ACHN (cell line): ENCODE results near the gene NECTIN1.

Experiments used
- DNase-seq: peaks from one replicate; pipeline ENCODE4 v3.0.0-alpha.2; 2015
- in situ Hi-C: cut with HindIII; loops from 2 replicates; pipeline ENCODE4 v1.10.0; 2017; ENCODE audit warnings: low sequenced_read_pairs, low pct_ligation_motif_present, low pct_unique_long_range_greater_than_20kb

Gene NECTIN1

DNA sequence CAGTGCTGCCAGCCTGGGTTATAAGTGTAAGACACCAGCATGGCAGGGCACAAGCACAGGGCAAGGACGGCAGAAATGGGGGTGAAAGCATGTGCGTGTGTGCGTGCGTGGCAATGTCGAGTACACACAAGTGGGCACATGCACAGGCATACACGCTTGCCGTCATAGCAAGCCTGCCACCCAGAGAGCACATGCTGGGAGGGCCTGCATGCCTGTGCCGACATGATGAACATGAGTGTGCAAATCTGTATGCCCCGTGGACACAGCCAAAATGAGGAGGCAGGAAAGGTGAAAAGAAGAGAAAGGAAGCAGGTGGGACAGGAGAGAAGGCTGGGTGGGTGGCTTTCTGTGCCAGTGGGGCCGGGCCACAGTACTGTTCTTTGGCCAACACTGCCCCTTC, 62.9 kb downstream of the NECTIN1 start:
- DNase-seq, result no peak
- in situ Hi-C loops, result no loop called here

DNA sequence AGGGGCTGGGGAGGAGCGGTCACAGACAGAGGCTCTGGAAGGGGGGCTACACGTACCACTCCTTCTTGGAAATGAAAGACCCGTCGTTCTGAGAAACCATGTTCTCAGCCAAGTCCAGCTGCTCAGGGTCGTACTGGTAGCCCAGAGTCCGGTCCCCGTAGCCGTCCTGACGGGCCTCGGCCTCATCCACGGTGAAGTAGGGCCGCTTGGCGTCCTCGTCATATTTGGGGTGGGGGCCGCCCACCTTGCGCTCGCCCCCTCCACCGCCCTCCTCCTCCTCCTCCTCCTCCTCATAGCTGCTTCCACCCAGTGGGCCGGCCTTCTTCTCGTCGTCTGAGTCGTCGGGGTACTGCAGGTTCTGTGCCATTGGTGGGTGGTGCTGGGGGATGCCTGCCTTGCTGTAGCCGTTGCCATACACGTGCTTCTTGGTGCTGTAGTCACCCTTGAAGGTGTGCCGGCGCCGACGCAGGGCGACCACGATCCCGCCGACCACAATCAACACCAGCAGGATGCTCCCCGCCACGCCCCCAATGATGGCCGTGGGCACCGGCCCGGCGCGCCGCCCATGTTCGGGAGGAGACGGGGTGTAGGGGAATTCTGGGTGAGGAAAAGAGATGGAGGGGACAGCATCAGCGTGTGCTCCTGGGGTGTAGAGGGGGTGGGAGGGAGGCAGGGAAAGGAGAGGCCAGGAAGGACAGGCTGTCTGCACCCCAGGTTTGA, 64.1 kb downstream of the NECTIN1 start:
- no peak for DNase-seq
- in situ Hi-C loops, result no loop called here

DNA sequence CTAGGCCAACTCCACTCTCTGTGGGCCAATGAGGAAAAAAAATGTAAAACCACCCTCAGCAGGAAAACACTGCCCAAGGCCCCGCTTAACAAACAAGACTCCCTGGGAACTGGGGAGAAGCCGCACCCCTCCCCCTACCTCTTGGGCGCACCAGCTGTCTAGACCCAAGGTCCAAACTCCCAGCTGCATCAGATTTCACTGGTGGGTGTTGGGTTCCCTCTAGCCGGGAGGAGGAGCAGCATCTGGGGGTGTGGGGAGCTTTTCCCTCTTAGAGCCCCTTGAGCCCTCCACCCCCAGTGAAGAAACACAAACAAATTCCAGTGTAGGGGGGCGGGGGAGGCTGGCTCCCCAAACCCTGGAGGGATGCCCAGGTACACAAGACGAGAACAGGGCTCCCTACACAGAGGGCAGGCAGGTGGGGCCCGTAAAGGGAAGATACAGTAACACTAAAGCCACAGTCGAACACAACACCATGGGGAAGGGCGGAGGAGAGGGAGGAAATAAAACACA, 64.9 kb downstream of the NECTIN1 start:
- no peak for DNase-seq
- in situ Hi-C loops, result no loop called here

DNA sequence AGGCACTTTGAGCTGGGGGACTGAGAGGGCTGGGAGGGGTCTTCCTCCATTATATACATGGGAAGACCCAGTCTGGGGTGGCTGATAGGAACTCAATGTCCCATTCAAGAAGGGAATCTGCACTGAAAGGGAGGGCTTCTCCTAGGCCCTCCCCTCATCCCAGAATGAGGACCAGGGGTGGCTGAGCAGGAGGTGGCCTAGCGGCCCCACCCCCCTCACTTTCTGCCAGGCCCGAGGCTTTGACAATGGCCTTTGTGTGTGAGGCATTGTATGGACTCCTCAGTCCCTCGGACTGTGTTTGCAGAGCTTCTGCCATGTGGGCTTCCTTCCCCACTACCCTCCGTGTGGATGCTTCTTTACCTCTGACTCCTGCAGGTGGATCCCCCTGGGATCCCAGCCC, 65.7 kb downstream of the NECTIN1 start:
- no peak for DNase-seq
- in situ Hi-C loops, result no loop called here

DNA sequence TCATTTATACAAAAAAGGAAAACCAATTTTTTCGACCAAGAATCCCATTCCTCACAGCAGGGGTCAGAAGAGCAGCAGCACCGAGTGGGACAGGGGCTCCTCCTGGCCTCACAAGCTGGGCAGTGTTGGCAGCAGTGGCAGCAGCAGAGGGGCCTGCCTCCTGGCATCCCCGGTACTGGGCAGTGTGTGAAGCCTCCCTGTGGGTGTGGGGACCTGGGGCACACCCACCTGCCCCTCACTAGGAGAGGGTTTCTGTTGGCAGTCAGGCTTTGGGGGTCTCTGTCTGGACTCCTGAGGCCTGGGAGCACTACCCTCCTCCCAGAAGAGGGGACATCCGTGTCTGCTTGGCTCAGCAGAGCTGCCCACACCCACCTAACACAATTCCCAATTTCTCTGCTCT, 67.8 kb downstream of the NECTIN1 start:
- DNase-seq, result no peak

DNA sequence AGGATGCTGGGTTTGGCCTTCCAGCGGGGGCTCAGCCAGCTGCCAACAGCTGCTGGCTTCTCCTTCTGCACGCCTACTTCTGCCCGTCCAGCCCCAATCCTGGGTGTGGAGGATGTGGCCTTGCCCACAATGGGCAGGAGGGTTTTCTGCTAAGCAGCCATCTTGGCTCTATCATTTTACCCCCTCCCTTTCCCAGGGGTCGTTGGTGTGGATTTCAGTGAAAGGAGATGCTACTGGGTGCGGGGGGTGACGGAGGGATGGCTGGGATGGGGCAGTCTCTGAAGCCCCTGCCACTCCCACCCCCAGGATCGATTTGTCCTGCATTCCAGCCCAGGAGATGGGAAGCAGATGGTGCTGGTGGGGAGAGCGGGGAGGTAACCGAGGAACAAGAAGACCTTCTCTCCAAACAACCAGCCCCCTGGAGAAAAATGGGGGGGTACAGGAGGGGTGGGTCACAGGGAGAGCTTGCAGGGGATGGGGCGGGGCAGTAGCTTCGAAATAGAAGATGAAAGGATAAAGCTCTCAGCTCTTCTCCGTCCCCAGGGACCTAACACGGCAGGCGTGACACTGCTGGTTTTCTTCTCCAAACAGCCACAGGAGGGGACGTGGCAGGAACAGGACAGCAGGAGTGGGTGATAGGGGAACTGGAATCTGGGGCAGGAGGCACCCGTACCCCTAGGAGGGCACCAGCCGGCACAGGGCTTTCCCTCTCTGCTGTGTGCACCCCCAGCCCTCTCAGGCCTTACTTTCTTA, 68.9 kb downstream of the NECTIN1 start:
- no peak for DNase-seq
- in situ Hi-C loops, result no loop called here

More for the DNA sequence above, 67.8 kb downstream of the NECTIN1 start:
- in situ Hi-C loops, result no loop called here

DNA sequence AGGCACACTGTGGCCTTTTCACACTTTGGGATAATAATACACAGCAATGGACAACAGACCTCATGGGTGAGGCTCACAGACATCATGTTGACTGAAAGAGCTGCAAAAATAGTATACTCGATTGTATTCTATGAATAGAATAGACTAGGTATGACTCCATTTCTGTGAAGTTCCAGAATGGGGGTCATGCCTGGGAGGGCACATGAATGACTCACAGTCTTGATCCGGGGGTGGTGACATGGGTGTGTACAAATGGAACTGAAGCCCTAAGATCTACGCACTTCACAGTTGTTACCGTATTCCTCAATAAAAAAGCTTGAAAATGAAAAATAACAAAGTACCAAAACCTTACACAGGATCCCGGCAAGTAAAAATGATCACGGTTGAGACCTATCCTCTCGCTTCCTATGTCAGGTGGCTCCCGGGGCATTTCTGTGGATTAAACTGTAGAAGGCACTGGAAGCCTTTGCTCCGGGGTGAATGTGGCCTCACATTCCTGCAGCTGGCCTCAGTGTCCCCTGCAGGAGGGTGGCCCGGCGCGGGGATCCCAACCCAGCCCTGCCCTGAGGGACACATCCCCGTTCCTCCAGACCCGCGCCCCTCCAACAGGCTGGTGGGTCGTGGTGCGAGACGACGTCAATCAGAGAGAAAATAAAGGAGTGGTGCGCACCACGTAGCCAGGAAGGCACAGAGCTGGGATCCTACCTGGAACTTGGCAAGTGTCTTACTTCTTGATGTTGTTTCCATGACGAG, 75.9 kb downstream of the NECTIN1 start:
- in situ Hi-C loops, result no loop called here
- no peak for DNase-seq

DNA sequence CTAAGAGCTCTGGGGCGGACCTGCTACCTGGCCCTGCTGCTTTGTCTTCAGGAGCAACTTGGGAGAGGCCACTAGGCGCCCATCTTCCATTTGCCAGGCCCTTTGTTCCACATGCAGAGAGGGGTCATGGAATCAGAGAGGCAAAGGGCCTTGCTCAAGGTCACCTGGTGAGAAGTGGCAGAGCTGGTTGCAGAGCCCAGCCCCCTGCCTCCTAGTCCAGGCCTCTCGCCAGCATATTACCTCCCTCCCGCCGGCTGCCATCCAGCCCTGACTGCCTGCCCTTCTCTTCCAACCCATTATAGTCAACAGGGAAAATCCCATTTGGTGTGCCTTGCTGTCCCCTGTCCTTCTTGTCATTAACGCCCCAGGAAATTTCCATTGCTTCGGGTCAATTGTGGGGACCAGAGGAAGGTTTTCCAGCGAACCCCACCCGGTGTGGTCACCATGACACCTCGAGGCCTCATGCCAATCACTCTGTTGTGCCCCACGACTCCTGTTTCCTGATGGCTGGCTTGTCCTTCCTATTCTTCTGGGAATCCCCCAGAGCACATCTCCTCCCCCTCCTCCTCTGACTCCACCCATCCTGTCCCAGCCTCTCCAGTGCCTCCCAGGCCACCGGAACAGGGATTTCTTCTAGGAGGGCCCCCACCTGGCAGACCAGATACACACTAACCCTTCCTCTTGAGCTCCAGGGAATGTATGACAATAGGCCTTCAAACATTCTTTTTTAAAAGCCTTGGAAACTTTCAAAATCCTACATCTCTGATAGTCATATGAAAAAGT, 77.0 kb downstream of the NECTIN1 start:
- no peak for DNase-seq
- in situ Hi-C loops, result no loop called here

DNA sequence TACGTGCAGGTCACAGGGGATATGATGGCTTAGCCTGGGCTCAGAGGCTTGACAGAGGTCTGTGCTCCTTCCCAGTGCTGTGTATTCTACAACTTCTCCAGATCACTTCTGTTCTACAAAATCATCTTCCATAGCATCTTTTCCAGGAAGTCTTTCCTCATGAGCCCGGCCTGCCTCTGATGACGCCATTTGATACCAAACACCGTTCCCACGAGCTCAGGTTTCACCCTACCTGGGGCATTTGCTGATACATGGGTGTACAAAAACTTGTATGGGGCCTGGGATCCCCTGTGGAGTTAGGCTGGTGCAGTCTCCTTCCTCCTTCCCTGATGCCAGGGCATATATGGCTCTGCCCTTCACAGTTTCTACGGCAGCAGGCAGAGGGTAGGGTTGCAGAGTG, 78.7 kb downstream of the NECTIN1 start:
- in situ Hi-C loops, result no loop called here
- DNase-seq, result no peak

DNA sequence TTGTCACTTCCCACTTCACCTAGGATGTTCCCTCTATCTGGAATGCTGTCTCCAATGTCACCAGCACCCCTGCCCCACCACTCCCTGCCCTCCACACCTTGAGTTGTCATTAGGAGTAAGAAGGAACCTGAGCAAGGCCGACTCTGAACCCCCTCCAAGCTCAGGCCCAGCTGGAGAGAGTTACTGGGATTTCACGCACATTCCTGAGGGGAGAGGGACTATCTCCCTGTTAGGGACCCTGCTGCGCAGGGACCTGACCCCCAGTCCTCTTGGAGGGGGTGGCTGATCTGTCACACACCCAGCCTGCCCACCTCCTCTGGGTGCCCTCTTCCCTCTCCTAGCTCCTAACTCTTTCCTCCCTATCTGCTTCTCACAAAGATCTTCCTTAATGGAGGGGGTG, 81.7 kb downstream of the NECTIN1 start:
- in situ Hi-C loops, result no loop called here
- DNase-seq, result no peak

DNA sequence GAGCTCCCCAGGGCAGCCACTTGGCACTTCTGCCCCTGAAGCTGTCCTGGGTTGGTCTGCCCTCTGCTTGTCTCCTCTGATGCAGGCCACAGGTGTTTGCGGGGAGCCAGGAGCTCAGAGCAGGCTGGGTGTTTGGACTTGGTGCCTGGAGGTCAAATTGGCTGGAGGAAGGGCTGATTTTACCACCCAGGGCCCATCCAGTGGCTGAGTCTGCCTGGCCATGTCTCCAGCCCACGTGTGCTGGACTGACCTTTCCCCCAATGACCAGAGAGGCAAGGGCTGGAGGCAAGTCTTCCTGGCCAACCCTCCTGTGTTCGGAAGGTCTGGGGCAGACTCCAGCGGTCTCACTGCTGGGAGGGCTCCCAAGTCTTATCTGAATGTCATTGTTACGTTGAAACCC, 84.0 kb downstream of the NECTIN1 start:
- in situ Hi-C loops, result no loop called here
- DNase-seq, result no peak

DNA sequence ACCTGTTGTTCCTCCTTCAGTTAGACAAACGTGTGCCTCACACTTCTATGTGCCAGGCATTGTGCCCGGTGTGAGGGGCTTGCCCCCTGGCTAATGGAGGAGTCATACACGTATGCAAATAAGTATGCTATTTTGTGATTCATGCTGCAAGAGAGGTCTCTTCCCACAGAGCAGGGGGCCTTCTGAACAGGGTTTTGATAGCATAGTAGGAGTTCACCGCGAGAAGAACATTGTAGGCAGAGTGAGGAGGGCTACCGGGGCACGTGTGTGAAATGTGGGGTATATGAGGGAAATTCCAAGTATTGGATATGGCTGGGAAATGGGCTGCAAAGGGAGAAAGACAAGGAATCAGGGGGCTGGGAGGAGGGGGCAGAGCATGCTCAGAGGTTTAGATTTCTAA, 84.5 kb downstream of the NECTIN1 start:
- no peak for DNase-seq
- in situ Hi-C loops, result no loop called here

DNA sequence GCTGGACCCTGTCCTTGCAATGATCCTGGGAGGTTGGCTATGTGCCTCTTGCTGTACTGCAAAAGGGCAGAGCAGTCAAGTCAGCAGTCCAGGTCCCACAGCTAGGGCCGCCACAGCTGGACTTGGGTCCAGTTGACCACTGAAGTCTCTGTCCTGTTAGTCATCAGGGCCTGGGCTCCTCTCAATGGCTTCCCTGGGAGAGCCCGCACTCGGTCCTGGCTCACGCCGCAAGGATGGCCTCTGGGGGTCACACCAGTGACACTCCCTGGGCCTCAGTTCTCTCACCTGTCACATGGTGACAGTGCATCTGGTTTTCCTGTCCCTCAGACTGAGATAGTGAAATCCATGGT, 85.1 kb downstream of the NECTIN1 start:
- DNase-seq, result no peak
- in situ Hi-C loops, result no loop called here

DNA sequence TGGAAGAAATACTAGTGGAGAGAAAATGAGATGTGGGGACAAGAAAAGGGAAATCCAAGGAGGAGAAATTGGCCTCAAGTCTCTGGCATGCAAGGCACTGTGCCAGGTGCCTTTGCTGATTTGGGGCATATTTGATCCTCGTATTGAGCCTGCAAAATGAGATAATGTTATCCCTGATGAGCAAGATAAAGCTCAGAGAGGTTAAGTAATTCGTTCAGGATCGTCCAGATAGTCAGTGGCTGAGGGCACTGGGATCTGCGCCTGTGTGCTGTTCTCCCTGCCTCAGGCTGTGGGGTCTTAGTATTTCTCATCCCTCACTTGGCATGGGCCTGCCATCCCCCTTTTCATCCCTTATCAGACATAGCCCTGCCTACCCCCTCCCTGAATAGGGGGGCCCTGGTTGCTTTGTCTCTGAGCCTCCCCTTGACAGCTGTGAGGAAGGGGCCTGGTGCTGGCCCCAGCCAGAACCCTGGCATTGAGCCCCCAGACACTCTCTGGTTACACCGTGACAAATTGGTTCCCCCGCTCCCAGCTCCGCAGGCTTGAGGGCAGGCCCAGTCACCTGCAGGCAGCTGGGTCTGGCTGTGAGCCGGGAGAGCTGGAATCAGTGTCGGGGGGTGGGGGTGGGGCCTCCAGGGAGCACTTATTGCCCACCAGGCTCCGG, 85.7 kb downstream of the NECTIN1 start:
- in situ Hi-C loops, result no loop called here
- no peak for DNase-seq

DNA sequence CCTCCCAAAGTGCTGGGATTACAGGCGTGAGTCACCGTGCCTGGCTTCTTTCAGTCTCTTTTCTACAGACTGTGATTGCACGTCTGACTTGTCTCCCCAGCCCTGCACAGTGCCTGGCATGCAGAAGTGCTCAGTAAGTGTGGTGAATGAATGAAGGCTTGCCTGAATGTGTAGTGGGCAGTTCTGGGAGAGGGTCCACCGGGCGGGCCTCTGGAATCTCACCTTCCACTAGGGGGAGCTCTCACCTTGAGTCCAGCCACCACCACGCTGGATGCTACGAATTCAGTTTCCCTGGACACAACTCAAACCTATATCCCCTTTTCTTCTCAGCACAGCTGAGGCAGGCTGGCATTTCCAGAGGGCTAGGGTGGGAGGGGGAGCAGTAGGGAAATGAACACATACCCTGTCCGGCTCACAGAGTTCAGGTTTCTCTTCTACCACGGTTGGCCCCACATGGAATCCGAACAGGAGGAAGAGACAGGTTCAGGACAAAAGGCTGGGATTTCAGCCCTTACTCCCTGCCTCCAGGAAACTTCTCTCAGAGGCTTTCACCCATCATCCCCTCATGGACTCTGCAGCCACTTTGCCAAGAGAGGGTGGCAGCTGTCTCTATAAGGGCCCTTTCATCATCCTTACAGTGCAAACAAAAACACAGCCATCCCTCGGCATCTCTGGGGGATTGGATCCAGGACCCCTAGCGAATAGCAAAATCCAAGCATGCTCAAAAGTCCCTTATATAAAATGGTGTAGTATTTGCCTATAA, 86.8 kb downstream of the NECTIN1 start:
- in situ Hi-C loops, result no loop called here
- DNase-seq, result peak; percentile 8

DNA sequence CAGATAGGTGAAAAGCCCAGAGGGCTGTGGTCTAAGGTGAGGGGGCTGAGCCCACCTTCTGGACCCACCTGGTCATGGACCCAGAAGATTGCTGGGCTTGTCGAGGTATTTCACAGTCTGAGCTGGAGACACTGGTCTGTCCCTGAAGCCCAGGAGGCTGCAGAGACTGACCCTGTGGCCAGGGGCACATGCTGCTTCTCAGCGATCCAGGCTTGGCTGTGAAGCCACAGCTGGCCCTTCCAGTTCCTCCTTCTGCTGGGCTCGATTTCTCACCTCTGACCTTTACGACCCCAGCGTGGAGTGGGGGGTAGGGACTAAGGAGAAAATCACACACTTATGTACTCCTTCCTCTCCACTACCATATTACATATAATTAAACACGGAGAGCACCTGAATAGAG, 88.5 kb downstream of the NECTIN1 start:
- in situ Hi-C loops, result no loop called here
- no peak for DNase-seq

DNA sequence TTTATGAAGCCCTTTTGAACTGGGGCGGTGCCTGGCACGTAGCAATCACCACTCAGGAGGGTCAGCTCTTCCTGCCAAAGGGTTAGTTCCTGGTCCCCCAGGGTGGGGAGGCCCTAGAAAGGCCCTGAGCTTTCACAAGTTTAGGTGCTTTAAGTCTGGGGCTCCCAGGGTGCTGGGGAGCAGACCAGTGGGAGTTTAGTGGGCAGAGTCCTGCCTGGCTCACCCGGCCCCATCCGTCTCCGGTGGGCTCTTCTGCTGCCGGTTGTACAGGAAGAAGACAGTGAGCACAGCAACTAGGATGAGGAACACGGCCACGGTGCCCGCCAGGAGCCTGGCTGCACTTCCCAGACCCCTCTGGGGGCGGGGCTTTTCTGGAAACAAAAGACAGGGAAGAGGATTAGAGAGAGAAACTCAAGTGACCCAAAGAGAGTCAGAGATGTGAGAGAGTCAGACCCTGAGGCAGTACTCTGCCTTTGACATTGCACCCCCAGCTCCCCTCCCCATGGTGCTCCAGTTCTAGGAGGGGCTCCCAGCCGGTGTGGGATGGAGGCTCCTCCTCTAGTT, 89.3 kb downstream of the NECTIN1 start:
- in situ Hi-C loops, result no loop called here
- DNase-seq, result no peak
